H1 (cell line): Measurements from ENCODE around the gene RNF113B. TPM values are rescaled to one million over a fixed set of nuclear protein-coding genes. Genes with fewer than 3 reads are reported as not detected.

Source experiments
- CTCF ChIA-PET: fragments of 300-600 bp; sonication (Branson Sonifier 250); formaldehyde crosslinking; loops from one replicate; lab custom pipeline; 2021; ENCODE audit not compliant: partially characterized antibody; lab: Charles Lee
- POLR2A ChIA-PET: fragments of 300-600 bp; sonication (Branson Sonifier 250); formaldehyde crosslinking; loops from one replicate; lab custom pipeline; 2021; ENCODE audit warnings: inconsistent platforms; ENCODE audit not compliant: partially characterized antibody; lab: Charles Lee
- DNase-seq, 2 experiments: peaks; one replicate each; pipeline versions ENCODE4 v3.0.0 to v3.0.0-alpha.2; 2010 to 2022; ENCODE audit warnings: low spot score in 2 of 2, low read depth in 1 of 2, mixed read lengths in 1 of 2
- FAIRE-seq: peaks from 2 replicates; lab custom pipeline; 2011; peaks lifted over from hg19 to GRCh38; lab: Jason Lieb, UNC
- H2AFZ ChIP-seq: 2 replicates; pipeline ENCODE4 v1.8.1; 2012; ENCODE audit warnings: low read length, inconsistent platforms
- H2AK5ac ChIP-seq: 2 replicates; pipeline ENCODE4 v1.6.1; 2013; ENCODE audit warnings: low read depth, low read length
- H2BK120ac ChIP-seq: replicated peaks from 2 replicates; pipeline ENCODE3; 2013; ENCODE audit warnings: low read depth, low read length, inconsistent platforms
- H2BK12ac ChIP-seq: 2 replicates; pipeline ENCODE4 v1.6.1; 2013; ENCODE audit warnings: low read depth, low read length
- H2BK15ac ChIP-seq: 2 replicates; pipeline ENCODE4 v1.6.1; 2013; ENCODE audit warnings: low read length
- H2BK20ac ChIP-seq: 2 replicates; pipeline ENCODE4 v1.6.1; 2013; ENCODE audit warnings: low read length
- H2BK5ac ChIP-seq: 2 replicates; pipeline ENCODE4 v1.6.1; 2013; ENCODE audit warnings: low read depth, low read length
- H3K14ac ChIP-seq: 2 replicates; pipeline ENCODE4 v1.6.1; 2013; ENCODE audit warnings: inconsistent platforms; ENCODE audit not compliant: insufficient read length
- H3K18ac ChIP-seq: 2 replicates; pipeline ENCODE4 v1.6.1; 2013; ENCODE audit warnings: low read length; ENCODE audit errors: extremely low read depth
- H3K23ac ChIP-seq: 2 replicates; pipeline ENCODE4 v1.6.1; 2013; ENCODE audit warnings: inconsistent platforms; ENCODE audit not compliant: insufficient read length
- H3K23me2 ChIP-seq: 2 replicates; pipeline ENCODE4 v1.6.1; 2013; ENCODE audit warnings: low read depth, low read length
- H3K27ac ChIP-seq: 2 replicates; pipeline ENCODE4 v1.6.1; 2011; ENCODE audit warnings: low read depth, low read length, inconsistent platforms
- H3K27me3 ChIP-seq, 4 experiments: replicated peaks in 1 of 4; 1 replicate in 1 of 4; 2 replicates in 3 of 4; pipeline versions ENCODE4 v1.6.1 to v1.8.1; 2011 to 2013; ENCODE audit warnings: low read length in 3 of 4, mild to moderate bottlenecking in 3 of 4, inconsistent platforms in 2 of 4, mixed read lengths in 2 of 4, moderate library complexity in 1 of 4; ENCODE audit not compliant: control insufficient read depth in 3 of 4, insufficient read depth in 3 of 4; ENCODE audit errors: extremely low read depth in 1 of 4
- H3K36me3 ChIP-seq, 4 experiments: 2 replicates each; pipeline versions ENCODE4 v1.6.1 to v1.8.1; 2011 to 2013; ENCODE audit warnings: mild to moderate bottlenecking in 4 of 4, low read length in 3 of 4, moderate library complexity in 2 of 4, control low read depth in 1 of 4, inconsistent platforms in 1 of 4; ENCODE audit not compliant: insufficient read depth in 4 of 4, control insufficient read depth in 2 of 4
- H3K4ac ChIP-seq: replicated peaks from 2 replicates; pipeline ENCODE3; 2013; ENCODE audit warnings: low read length, low read depth, mixed read lengths, inconsistent platforms; ENCODE audit not compliant: insufficient read length
- H3K4me1 ChIP-seq, 4 experiments: replicated peaks in 1 of 4; 1 replicate in 1 of 4; 2 replicates in 3 of 4; pipeline versions ENCODE4 v1.6.1 to v1.8.1; 2011 to 2013; ENCODE audit warnings: low read length in 3 of 4, inconsistent platforms in 2 of 4, mixed read lengths in 1 of 4; ENCODE audit not compliant: insufficient read depth in 4 of 4, control insufficient read depth in 3 of 4
- H3K4me2 ChIP-seq, 2 experiments: 2 replicates each; pipeline versions ENCODE4 v1.6.1 to v1.8.1; 2011 to 2013; ENCODE audit warnings: low read depth in 2 of 2, low read length in 2 of 2, control low read depth in 1 of 2, inconsistent platforms in 1 of 2, mild to moderate bottlenecking in 1 of 2; ENCODE audit not compliant: insufficient read depth in 1 of 2
- H3K4me3 ChIP-seq, 4 experiments: fragments of 200-600, 300-600 bp in 1 of 4; sonication (generic), shearing (Covaris generic), sonication (Bioruptor Twin) in 1 of 4; 2 replicates each; pipeline versions ENCODE4 v1.5.1 to v1.8.1; 2011 to 2016; ENCODE audit warnings: low read length in 4 of 4, low read depth in 3 of 4, control low read depth in 2 of 4, inconsistent platforms in 2 of 4, mild to moderate bottlenecking in 2 of 4, mixed read lengths in 1 of 4, moderate library complexity in 1 of 4; ENCODE audit not compliant: insufficient read depth in 2 of 4; ENCODE audit errors: extremely low read depth in 1 of 4
- H3K56ac ChIP-seq: replicated peaks from 2 replicates; pipeline ENCODE3; 2013; ENCODE audit warnings: low read depth, mild to moderate bottlenecking, mixed read lengths, low read length, inconsistent platforms; ENCODE audit not compliant: insufficient read length
- H3K79me1 ChIP-seq: 2 replicates; pipeline ENCODE4 v1.6.1; 2013; ENCODE audit warnings: low read depth, low read length, control low read depth
- H3K79me2 ChIP-seq, 2 experiments: 2 replicates each; pipeline versions ENCODE4 v1.6.1 to v1.8.1; 2012 to 2013; ENCODE audit warnings: low read length in 2 of 2, mild to moderate bottlenecking in 2 of 2, inconsistent platforms in 1 of 2; ENCODE audit not compliant: insufficient read depth in 2 of 2, control insufficient read depth in 1 of 2
- H3K9ac ChIP-seq, 4 experiments: replicated peaks in 1 of 4; 1 replicate in 1 of 4; 2 replicates in 3 of 4; pipeline versions ENCODE4 v1.6.1 to v1.8.1; 2011 to 2013; ENCODE audit warnings: low read depth in 3 of 4, low read length in 3 of 4, control low read depth in 2 of 4, mild to moderate bottlenecking in 2 of 4, moderate library complexity in 2 of 4, inconsistent platforms in 1 of 4; ENCODE audit errors: extremely low read depth in 1 of 4
- H3K9me3 ChIP-seq, 2 experiments: 2 replicates each; pipeline versions ENCODE4 v1.6.1 to v1.8.1; 2012 to 2013; ENCODE audit warnings: mild to moderate bottlenecking in 2 of 2, moderate library complexity in 2 of 2, control low read depth in 1 of 2, inconsistent platforms in 1 of 2, low read depth in 1 of 2, low read length in 1 of 2, mixed read lengths in 1 of 2; ENCODE audit not compliant: insufficient read depth in 2 of 2
- H4K20me1 ChIP-seq, 2 experiments: replicated peaks in 1 of 2; 2 replicates each; pipeline versions ENCODE3 to v1.8.1; 2011 to 2013; ENCODE audit warnings: inconsistent platforms in 2 of 2, low read length in 2 of 2, mild to moderate bottlenecking in 1 of 2; ENCODE audit not compliant: insufficient read depth in 2 of 2, control insufficient read depth in 1 of 2
- H4K5ac ChIP-seq: 2 replicates; pipeline ENCODE4 v1.6.1; 2013; ENCODE audit warnings: low read length, low read depth, mixed read lengths, inconsistent platforms; ENCODE audit not compliant: insufficient read length
- H4K8ac ChIP-seq: 2 replicates; pipeline ENCODE4 v1.8.0; 2013; ENCODE audit warnings: mild to moderate bottlenecking, moderate library complexity, low read length, inconsistent platforms; ENCODE audit not compliant: insufficient read depth; ENCODE audit errors: extremely low read depth
- H4K91ac ChIP-seq: replicated peaks from 2 replicates; pipeline ENCODE3; 2013; ENCODE audit warnings: low read length, mixed read lengths, inconsistent platforms; ENCODE audit not compliant: insufficient read length
- ATF3 ChIP-seq: IDR thresholded peaks from 2 replicates; pipeline ENCODE4 v1.6.1; 2011; ENCODE audit warnings: low read depth, mild to moderate bottlenecking, low read length; ENCODE audit not compliant: insufficient read depth
- BCL11A ChIP-seq, 2 experiments: IDR thresholded peaks; one replicate each; pipeline ENCODE4 v1.6.1; 2011; ENCODE audit warnings: low read depth in 2 of 2, low read length in 2 of 2, mild to moderate bottlenecking in 2 of 2
- CBX5 ChIP-seq: fragments of 300-800, 300-1000 bp; sonication (generic); IDR thresholded peaks from 2 replicates; pipeline ENCODE4 v1.7.1; 2016; ENCODE audit warnings: antibody characterized with exemption, low read length, low read depth
- CBX8 ChIP-seq: fragments of 300-800, 300-1000 bp; sonication (generic); IDR thresholded peaks from 2 replicates; pipeline ENCODE4 v1.7.1; 2016; ENCODE audit warnings: low read depth, low read length, borderline replicate concordance
- CEBPB ChIP-seq: IDR thresholded peaks from 2 replicates; pipeline ENCODE4 v1.6.1; 2012; ENCODE audit warnings: low read depth, low read length
- CREB1 ChIP-seq: IDR thresholded peaks from 2 replicates; pipeline ENCODE4 v1.6.1; 2012; ENCODE audit warnings: inconsistent platforms
- CTBP2 ChIP-seq: IDR thresholded peaks from 2 replicates; pipeline ENCODE4 v1.7.0; 2011; ENCODE audit warnings: borderline replicate concordance, mild to moderate bottlenecking, moderate library complexity, mixed read lengths, low read length; ENCODE audit not compliant: insufficient read depth, insufficient read length
- FOSL1 ChIP-seq: IDR thresholded peaks from 2 replicates; pipeline ENCODE4 v1.6.1; 2011; ENCODE audit warnings: mild to moderate bottlenecking, low read depth, low read length, moderate library complexity; ENCODE audit not compliant: insufficient read depth
- MAFK ChIP-seq: IDR thresholded peaks from 2 replicates; pipeline ENCODE4 v1.6.1; 2012; ENCODE audit warnings: low read depth, mild to moderate bottlenecking, improper control_type of control experiment, low read length
- RBBP5 ChIP-seq: IDR thresholded peaks from 2 replicates; pipeline ENCODE4 v1.7.1; 2012; ENCODE audit warnings: low read depth, mild to moderate bottlenecking, inconsistent platforms, low read length, moderate library complexity, borderline replicate concordance
- SP4 ChIP-seq: IDR thresholded peaks from 2 replicates; pipeline ENCODE4 v1.6.1; 2012; ENCODE audit warnings: low read length, inconsistent platforms
- SRF ChIP-seq: IDR thresholded peaks from 2 replicates; pipeline ENCODE4 v1.6.1; 2011; ENCODE audit warnings: mild to moderate bottlenecking, low read depth, low read length, moderate library complexity
- TAF1 ChIP-seq: IDR thresholded peaks from 2 replicates; pipeline ENCODE4 v1.6.1; 2011; ENCODE audit warnings: mild to moderate bottlenecking, low read depth, low read length
- TBP ChIP-seq: IDR thresholded peaks from 2 replicates; pipeline ENCODE4 v1.6.1; 2011; ENCODE audit warnings: low read depth, low read length, improper control_type of control experiment
- ZNF274 ChIP-seq: IDR thresholded peaks from 2 replicates; pipeline ENCODE4 v1.7.0; 2012; ENCODE audit warnings: low read length, borderline replicate concordance; ENCODE audit errors: extremely low read depth
- WGBS, 2 experiments: shearing (Covaris generic) in 1 of 2; methylation state at CpG; one replicate each; pipeline versions ENCODE4 v1.1.6 to v1.1.7; 2013 to 2015; ENCODE audit warnings: low lambda C conversion rate in 2 of 2, mixed read lengths in 2 of 2, inconsistent platforms in 1 of 2, low coverage in 1 of 2, missing lambda C conversion rate in 1 of 2; ENCODE audit not compliant: insufficient replicate concordance in 2 of 2, insufficient coverage in 1 of 2, insufficient read length in 1 of 2; ENCODE audit errors: extremely low coverage in 1 of 2, missing lambda C conversion rate in 1 of 2; 5-methylcytosine and 5-hydroxymethylcytosine counted together
- polyA plus RNA-seq, 7 experiments: library from polyadenylated mRNA; depleted of rRNA in 3 of 7; stranded (reverse) in 5 of 7; unstranded in 2 of 7; fragments of >200 nt in 5 of 7; fragments of 200-250 nt in 2 of 7; gene quantifications; 1 replicate in 5 of 7; 2 replicates in 1 of 7; 4 replicates in 1 of 7; pipeline versions ENCODE4 v1.2.1 to v1.2.3, GENCODE V29; 2011 to 2013; ENCODE audit warnings: missing spikeins in 2 of 7, mixed read lengths in 2 of 7
- total RNA-seq: library from RNA; stranded (reverse); fragmentation: NEBNext Ultra II Directional; extraction: Animal tissue kit (Norgen Biotek cat#: 25700); gene quantifications from 2 replicates; pipeline ENCODE4 v1.2.1, GENCODE V29; 2021

The RNF113B gene
- total and polyA plus RNA-seq, 2 of the 8 experiments (the other 6 are each of a cell fraction or from before 2014, with no cell fraction given) = not detected

GRCh38 chr13:98207416-98207815 lies 30.3 kb upstream of the RNF113B start:
- Histone ChIP-seq H2BK15ac (no peak overlapping the region), H3K79me1 (peaks cover 11% of the 10 kb centered on the region), H4K5ac (no peak overlapping the region), H4K20me1 (no peaks in the 10 kb centered on the region), H3K4me2 (no peak overlapping the region), H3K36me3 (peaks cover 0 to 4% (median 1%) of the 10 kb centered on the region in 4 experiments; a peak in 2 of 8 replicates), H3K4me3 (no peak overlapping the region), H3K79me2 (peaks cover 0 to 71% of the 10 kb centered on the region in 2 experiments; a peak in 3 of 4 replicates), H3K27me3 (no peaks in the 10 kb centered on the region), H3K4me1 (peaks cover 0 to 6% (median 0%) of the 10 kb centered on the region in 4 experiments; a peak in 2 of 7 replicates), H3K23me2 (peaks cover 2% of the 10 kb centered on the region; the same call in 1 of the 2 replicates), H3K9me3 (peaks cover 7% of the 10 kb centered on the region in 2 experiments; a peak in 3 of 4 replicates), H3K18ac (no peak overlapping the region), H3K4ac (no peak overlapping the region), H2BK120ac (no peak overlapping the region), H3K14ac (no peak overlapping the region), H3K9ac (no peak overlapping the region), H2BK12ac (no peak overlapping the region), H2AFZ (no peak overlapping the region), H2BK20ac (no peak overlapping the region), H4K91ac (no peak overlapping the region), H4K8ac (no peak overlapping the region), H2BK5ac (no peak overlapping the region), H3K56ac (no peak overlapping the region), H2AK5ac (no peak overlapping the region), H3K23ac (no peak overlapping the region), H3K27ac (no peak overlapping the region)
- ChIA-PET POLR2A (interaction anchor here (1.0 kb wide), 1 partner anchor 14 kb away, joined by 3 read pairs; no protein-coding TSS in a partner anchor), CTCF (no interaction called here)
- DNase-seq = no peak
- FAIRE-seq = no peak
- TF ChIP-seq CTBP2 (no peak), BCL11A (IDR thresholded peaks at IDR 0.05; ENCODE audit: low read depth in 2 of 2, low read length in 2 of 2) (no peak), TBP (no peak), CBX5 (no peak), CEBPB (no peak), SP4 (no peak), CBX8 (no peak), TAF1 (no peak), FOSL1 (no peak), SRF (no peak), ATF3 (no peak), MAFK (no peak), CREB1 (no peak), ZNF274 (no peak), RBBP5 (no peak)
- 81% methylated on average over 4 of the region's 4 CpGs; no CpG with 5 or more reads in 1 of the 2 experiments for WGBS, 2 experiments
